Measurements from ENCODE around the gene LIFR.
A peak's percentile ranks its signal among the peaks of the same experiment; 100 is the strongest.
"Not testable (repeated sequence)": the region's sequence is repeated elsewhere in the genome, so short reads cannot be mapped to it uniquely, and the experiment has no call there.

Gene LIFR

DNA sequence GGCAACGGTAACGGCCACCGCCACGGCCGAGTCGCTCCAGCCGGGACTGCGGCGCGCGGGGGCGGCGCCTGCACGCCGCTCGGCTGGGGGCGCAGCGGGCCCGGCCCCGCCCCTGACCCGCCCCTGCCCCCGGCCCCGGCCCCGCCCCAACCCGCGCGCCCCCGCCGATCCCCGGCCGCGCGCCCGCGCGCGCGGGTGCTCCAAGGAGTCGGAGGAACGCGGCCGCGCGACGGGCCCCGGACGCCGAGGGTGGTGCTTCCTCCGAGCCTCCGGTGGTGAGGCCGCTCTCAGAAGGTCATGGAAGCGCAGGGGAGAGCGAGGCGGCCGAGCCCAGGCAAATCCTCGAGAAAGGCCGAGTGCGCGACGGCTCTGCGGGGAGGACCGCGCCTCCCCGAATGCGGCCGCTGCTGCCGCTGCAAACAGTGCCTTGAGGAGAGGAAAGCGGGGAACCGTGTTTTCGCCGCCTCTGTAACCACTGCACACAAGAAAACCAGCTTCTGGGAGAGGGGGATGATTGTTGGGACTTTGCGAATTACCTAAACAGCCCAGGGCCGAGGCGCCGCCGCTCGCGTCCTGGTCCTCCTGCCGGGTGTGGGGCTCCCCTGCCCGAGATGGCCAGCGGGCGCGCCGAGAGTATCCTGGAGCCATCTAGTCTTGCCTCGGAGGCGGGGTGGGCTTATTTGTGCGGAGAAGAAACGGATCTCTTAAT lies at the start of gene LIFR:
Gene LIFR (minus strand): TSS at position 48 of the 709 bp plus-strand sequence. CDS start 25,999 bp downstream, outside the sequence.
- peak; percentile 86 for DNase-seq

- no peak for DNase-seq
Measured at GRCh38 chr5:38605610-38606009, 49.2 kb upstream of the LIFR start.

DNA sequence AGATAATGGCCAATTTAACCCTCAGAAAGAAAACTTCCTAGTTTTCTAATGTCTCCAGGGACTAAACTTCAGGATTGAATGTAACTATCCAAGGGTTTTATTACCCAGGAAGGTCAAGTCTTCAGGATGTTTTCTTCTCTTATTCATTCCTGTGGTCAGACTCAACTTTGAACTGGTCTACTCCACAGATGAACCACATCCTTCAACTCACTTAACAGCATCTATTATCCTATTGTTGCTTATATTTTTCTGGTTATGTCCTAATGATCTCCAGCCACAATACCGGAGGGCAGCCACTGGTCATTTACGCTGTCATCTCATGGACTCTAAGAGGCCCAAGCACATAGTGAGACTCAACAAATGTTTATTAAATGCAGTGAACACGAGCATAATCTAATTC lies 47.2 kb upstream of the LIFR start:
- DNase-seq, result no peak

- DNase-seq, result peak; percentile 64
Measured at GRCh38 chr5:38602641-38603040, 46.2 kb upstream of the LIFR start.

- no peak for DNase-seq
Measured at GRCh38 chr5:38601863-38602298, 45.4 kb upstream of the LIFR start.

- no peak for DNase-seq
Measured at GRCh38 chr5:38601133-38601862, 44.9 kb upstream of the LIFR start.

DNA sequence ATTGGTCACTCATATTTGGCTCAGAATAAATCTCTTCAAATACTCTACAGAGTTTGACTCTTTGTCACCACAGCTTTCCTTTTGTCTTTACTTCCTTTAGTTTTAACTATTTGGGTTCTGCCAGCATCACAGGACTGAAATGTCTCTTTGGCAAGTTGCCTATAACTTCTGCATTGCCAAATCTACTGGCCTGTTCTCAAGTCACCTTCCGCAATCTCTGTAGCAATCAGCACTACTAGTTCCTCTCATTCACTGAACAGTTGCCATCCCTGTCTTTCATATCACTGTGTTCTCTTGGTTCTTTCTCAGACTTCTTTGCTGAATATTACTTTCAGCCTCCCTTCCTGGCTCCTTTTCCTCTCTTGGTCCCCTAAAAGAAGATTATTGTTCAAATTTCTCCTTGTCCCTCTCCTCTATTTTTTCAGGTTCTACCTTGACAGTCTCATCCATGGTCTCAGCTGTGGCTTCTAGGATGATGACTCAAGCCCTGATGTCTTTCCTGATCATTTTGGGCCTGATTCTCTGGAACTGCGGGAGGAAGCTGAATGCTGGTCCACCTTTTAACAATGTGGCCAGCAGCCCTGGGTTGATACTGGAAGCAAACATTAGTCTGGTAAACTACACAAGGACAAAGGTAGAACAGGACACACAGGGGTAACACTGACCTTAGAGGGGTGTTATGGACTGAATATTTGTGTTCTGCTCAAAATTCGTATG lies 44.0 kb upstream of the LIFR start:
- no peak for DNase-seq

DNA sequence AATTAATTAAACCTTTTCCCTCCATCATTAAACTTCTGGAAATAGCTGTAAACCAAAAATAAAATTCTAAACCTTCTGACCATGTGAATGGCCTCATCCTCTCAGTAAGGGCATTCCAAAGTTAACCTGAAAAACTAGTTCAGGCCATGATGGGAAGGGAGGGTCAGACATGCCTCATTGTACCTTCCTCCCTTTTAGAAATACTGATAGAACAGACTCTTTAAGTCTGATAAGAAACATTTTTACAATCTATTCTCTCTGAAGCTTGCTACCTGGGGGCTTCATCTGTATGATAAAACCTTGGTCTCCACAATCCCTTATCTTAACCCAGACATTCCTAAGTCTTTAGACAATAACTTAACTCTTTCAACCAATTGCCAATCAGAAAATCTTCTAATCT lies 43.3 kb upstream of the LIFR start:
- not testable (repeated sequence) for DNase-seq

- DNase-seq, result no peak
Measured at GRCh38 chr5:38598994-38599617, 42.7 kb upstream of the LIFR start.

GRCh38 chr5:38598296-38598993 lies 42.0 kb upstream of the LIFR start:
- DNase-seq, result no peak

- DNase-seq, result no peak
Measured at GRCh38 chr5:38596981-38597380, 40.5 kb upstream of the LIFR start.

DNA sequence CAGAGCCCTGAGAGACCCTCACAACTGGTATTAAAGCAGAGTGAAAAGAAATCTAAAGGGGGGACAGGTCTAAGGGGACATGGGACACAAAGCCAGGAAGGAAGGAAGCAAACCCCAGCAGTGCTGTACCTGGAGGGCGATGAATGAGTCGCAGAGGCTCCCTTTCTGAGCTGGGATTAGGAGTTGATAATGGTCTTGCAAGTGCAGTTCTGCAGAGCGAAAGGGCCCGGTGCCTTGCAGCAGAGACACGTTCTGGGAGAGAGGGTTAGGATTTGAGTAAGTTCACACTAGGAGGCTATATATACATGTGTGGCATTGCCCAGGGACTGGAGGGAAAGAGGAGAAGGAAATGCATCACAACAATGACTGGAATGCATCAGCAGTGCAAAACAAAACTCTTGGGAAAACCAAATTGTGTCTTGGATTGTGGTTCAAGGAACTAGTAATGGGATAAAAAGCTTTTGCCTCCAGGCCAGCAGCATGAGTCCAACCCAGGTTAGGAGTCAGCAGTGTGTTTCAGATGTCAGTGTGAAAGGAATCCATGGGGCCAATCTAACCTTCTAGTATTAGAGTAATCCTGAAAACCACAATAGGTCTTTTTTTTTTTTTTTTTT lies 38.8 kb upstream of the LIFR start:
- no peak for DNase-seq

DNA sequence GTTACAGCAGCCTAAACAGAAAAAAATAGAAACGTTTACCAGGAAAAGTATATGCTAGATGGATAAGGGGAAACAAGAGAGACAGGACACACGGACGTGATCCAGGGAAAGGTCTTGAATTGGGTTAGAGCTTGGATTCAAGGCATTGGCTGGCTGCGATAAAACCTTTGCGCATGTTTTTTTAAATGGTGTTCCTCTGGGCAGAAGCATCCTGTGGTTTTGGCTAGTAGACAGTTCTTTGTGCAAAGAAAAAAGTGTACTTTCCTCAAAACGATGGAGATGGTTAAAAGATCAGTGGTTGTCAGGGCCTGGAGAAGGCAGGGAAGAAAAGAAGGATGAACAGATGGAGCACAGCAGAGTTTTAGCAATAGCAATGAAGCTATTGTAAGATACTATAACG lies 37.5 kb upstream of the LIFR start:
- DNase-seq, result no peak

GRCh38 chr5:38591523-38591849 lies 35.0 kb upstream of the LIFR start:
- DNase-seq, result no peak

DNA sequence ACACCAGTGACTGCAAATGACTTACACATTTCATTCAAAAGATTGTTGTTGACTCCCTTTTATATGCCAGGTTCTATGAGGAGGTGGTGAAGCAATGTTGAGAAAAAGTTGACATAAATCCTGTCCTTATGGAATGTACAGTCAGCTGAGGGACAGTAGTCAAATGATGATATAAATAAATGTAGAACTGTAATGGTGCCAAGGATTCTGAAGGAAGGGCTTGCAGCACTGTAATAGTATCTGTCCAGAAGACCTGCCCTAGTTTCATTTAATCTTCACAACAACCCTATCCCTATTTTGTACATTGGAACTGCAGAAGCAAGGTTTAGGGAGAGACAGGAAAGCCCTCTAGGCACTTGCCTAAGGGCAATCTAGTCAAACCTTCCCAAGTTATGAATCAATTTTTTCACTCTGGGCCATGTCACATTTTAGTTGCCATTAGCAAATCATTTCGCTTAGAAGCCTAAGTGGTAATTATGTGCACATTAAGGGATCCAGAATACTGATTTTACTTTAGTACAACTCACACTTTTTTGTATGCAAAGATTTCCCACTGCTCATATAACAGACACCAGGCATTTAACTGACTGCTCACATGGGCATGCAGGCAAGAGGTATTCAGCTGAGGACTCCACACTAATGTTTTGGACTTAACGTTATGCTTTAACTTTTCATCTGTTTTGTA lies 34.5 kb upstream of the LIFR start:
- no peak for DNase-seq

DNA sequence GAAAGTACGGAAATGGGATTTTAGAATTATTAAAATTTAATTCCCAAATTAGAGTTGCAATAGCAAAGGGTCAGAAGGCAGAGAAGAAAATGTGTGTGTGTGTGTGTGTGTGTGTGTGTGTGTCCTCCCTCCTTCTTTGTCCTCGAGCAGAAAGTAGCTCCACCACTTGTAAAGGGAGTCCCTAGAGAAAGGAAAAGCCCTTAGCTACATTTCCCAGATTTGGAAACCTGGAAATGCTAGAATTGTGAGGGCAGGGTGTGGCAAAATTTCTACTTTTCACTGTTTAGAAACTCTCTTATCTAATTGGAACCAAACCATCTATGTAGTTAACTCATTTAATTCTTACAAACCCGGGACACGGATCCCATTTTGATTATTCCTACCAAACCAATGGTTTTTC lies 33.2 kb upstream of the LIFR start:
- DNase-seq, result no peak

DNA sequence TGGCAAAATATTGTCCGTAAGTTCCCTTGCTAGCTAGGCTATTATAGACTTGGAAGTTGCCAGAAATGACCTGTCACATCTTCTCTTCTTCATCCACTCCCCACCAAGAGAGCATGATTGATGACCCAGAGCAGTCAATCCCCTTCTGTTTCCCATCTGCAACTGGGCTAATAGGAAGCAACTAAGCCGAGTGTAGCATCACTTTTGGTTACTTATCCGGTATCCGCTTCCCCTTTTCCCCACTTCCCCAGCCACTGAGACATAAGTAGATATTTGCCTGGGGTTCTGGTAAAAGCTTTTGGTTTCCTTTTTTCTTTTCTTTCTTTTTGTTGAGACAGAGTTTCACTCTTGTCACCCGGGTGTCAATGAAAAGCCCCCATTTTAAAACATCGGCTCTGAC lies 29.4 kb upstream of the LIFR start:
- DNase-seq, result no peak

DNA sequence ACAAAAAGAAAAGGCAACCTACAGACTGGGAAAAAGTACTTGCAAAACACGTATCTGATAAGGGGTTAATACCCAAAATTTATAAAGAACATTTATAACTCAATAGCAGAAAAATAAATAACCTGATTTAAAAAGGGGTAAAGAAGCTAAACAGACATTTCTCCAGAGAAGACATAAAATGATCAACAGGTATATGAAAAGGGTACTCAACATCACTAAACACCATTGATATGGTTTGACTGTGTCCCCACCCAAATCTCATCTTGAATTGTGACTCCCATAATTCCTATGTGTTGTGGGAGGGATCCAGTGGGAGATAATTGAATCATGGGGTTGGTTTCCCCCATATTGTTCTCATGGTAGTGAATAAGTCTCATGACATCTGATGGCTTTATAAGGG lies 27.1 kb upstream of the LIFR start:
- DNase-seq, result no peak

DNA sequence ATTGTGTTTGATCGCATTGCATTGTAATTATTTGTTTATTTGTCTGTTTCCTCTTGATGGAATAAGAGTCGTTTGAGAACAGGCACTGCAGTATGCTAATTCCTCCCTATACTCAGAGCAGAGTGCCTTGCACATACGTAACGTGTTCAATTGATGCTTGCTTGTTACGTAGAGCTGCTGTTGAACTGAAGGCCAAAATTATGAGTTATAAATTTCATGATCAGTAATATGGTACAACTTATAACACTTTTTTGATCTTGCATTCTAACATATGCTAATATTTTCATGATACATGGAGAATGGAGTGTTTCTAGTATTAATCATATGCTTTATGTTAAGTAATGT lies 26.5 kb upstream of the LIFR start:
- DNase-seq, result no peak

GRCh38 chr5:38582293-38582974 lies 26.0 kb upstream of the LIFR start:
- DNase-seq, result no peak

DNA sequence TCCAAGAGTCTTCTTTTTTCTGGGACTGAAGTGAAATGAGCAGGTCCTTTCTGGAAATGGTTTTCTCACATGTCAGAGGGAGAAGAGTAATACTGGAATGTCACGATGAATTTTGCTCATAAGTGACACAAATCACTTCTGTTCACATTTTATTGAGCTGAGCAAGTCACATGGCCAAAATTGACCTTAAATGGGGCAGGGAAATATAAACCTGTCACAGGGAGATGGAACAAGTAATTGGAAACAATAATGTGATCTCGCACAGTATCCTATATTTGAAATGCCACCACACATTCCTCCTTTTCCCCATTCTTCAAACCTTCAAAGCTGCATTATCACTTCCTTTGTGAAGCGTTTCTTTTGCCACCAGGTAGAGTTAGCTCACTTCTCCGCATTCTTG lies 25.2 kb upstream of the LIFR start:
- no peak for DNase-seq
